ENCODE results near the gene NPAS2. TPM values are rescaled to one million over a fixed set of nuclear protein-coding genes. Genes with fewer than 3 reads are reported as not detected.

Gene NPAS2
- total RNA-seq, 4 donors from 2014 or later, result 14.1 to 45.8 (median 28.1) TPM

DNA sequence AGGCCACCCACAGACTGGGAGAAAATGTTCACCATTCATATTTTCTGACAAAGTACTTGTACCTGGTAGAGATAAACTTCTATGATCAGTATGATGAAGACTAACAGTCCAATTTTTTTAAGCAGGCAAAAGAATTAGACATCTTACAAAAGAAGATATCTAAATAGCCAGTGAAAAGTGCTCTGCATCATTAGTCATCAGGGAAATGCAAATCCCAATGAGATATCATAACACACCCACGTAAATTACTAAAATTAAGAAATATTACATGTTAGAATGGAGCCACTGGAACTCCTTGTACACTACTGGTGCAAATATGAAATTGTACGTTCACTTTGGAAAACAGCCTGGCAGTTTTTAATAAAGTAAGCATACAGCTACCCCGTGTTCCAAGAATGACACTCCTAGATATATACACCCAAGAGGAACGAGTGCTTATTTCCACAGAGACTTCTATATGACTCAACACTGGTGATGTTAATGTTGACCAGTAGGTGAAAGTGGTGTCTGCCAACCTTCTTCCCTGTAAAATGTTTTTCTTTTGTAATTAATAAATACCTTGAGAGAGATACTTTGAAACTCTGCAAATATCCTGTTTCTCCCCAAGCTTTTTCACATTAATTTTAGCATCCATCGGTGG is 80.3 kb downstream of the NPAS2 start:
- TF ChIP-seq EP300 (IDR thresholded peaks at IDR 0.05), result no peak
- no peak for TF ChIP-seq POLR2AphosphoS5 (IDR thresholded peaks at IDR 0.05)
- TF ChIP-seq CTCF (IDR thresholded peaks at IDR 0.05), result no peak
- TF ChIP-seq POLR2A (IDR thresholded peaks at IDR 0.05; ENCODE audit: low read depth), result no peak
- intact Hi-C loops (cut with DNase I), result no loop called here
- Histone ChIP-seq H3K4me1 (peaks cover 19 to 39% (median 25%) of the 10 kb centered on the region in 4 donors), H3K27ac (replicated peaks in 1 of 4) (no peak overlapping the region), H3K27me3 (no peaks in the 10 kb centered on the region), H3K9me3 (no peaks in the 10 kb centered on the region), H3K36me3 (peaks cover 0 to 6% (median under 1%) of the 10 kb centered on the region in 4 donors), H3K4me3 (no peak overlapping the region)
- 85% methylated on average over 5 of the region's 5 CpGs for WGBS
- no peak for DNase-seq (ENCODE audit: extremely low spot score)

DNA sequence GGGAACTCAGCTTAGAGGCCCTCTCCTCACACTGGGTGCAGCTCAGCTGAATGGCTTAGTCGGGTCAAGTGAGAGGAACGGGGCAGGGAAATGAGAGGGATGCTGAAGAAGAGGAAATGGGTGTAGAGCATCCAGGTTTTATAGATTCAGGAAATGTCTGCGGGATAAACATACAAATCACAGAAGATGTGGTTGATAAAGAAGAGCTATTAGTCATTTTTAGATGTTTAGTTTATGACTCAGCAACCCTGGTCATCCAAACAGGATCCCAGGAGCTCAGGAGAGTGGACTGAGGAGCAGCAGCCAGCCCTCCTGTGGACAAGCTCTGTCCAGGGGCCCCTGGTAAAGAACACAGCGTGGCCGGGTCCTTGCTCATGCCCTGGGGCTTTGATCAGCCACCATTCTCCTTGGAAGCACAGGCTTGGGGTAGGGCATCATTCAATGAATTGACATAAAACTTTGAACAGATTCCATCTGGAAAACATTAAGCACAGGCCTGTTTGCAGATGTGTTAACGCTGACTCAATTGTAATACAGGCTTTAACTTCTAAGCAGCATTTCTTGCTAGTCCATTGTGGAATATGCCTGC is 83.0 kb downstream of the NPAS2 start:
- H3K27ac ChIP-seq (replicated peaks in 1 of 4), result no peak overlapping the region
- H3K4me3 ChIP-seq, result no peak overlapping the region
- peaks cover 8 to 26% (median 12%) of the 10 kb centered on the region in 4 donors for H3K4me1 ChIP-seq
- intact Hi-C loops (cut with DNase I), result no loop called here
- 63% methylated on average over 6 of the region's 6 CpGs for WGBS
- no peaks in the 10 kb centered on the region for H3K9me3 ChIP-seq
- H3K27me3 ChIP-seq, result no peaks in the 10 kb centered on the region
- peaks cover 0 to 19% (median 3%) of the 10 kb centered on the region in 4 donors for H3K36me3 ChIP-seq
- TF ChIP-seq POLR2AphosphoS5 (IDR thresholded peaks at IDR 0.05), result no peak
- TF ChIP-seq EP300 (IDR thresholded peaks at IDR 0.05), result no peak
- TF ChIP-seq CTCF (IDR thresholded peaks at IDR 0.05), result no peak
- no peak for TF ChIP-seq POLR2A (IDR thresholded peaks at IDR 0.05; ENCODE audit: low read depth)
- no peak for DNase-seq (ENCODE audit: extremely low spot score)

- Histone ChIP-seq H3K9me3 (no peaks in the 10 kb centered on the region), H3K4me3 (no peak overlapping the region), H3K4me1 (peaks cover 8 to 26% (median 12%) of the 10 kb centered on the region in 4 donors), H3K27me3 (no peaks in the 10 kb centered on the region), H3K36me3 (peaks cover 0 to 19% (median 3%) of the 10 kb centered on the region in 4 donors), H3K27ac (replicated peaks in 1 of 4) (no peak overlapping the region)
- no peak for TF ChIP-seq POLR2AphosphoS5 (IDR thresholded peaks at IDR 0.05)
- intact Hi-C loops (cut with DNase I), result no loop called here
- DNase-seq (ENCODE audit: extremely low spot score), result no peak
- 88% methylated on average over 17 of the region's 17 CpGs for WGBS
Observed at GRCh38 chr2:100903534-100904258, 83.8 kb downstream of the NPAS2 start.

DNA sequence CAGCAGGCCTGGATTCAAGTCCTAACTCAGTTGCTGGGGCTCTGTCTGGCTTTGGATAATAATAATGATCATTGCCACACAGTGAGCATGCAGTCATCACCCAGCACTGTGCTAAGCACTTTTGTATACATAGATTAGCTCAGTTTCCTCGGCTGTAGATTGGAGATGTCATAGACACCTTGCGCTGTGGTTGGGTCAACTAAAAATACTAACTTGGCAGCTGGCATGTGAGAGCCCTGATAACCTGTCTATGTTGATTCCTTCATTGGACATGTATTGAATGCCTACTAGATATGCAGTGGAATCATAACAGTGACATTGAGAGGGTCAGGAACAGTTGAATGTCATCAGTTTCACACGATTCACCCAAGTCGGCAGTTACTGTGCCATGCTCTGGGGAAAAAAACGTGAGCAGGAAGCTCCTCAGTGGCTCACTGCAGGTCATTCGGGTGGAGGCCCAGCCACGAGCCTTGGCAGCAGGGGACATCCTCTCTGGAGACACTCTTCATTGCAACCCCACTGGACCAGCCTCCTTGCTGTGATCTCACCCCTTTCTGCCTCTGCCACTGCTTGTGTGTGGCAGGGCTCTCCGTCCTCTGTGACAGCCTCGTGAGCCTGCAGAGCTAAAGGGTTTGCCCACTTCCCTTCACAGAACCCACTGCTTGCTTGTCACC is 85.3 kb downstream of the NPAS2 start:
- intact Hi-C loops (cut with DNase I), result no loop called here
- no peak for TF ChIP-seq POLR2AphosphoS5 (IDR thresholded peaks at IDR 0.05)
- TF ChIP-seq EP300 (IDR thresholded peaks at IDR 0.05), result no peak
- TF ChIP-seq POLR2A (IDR thresholded peaks at IDR 0.05; ENCODE audit: low read depth), result no peak
- TF ChIP-seq CTCF (IDR thresholded peaks at IDR 0.05), result no peak
- Histone ChIP-seq H3K36me3 (peaks cover 0 to 19% (median 3%) of the 10 kb centered on the region in 4 donors), H3K4me1 (peaks cover 8 to 30% (median 12%) of the 10 kb centered on the region in 4 donors), H3K9me3 (no peaks in the 10 kb centered on the region), H3K27me3 (no peaks in the 10 kb centered on the region), H3K27ac (replicated peaks in 1 of 4) (no peak overlapping the region), H3K4me3 (no peak overlapping the region)
- 86% methylated on average over 6 of the region's 9 CpGs for WGBS
- DNase-seq (ENCODE audit: extremely low spot score), result no peak

DNA sequence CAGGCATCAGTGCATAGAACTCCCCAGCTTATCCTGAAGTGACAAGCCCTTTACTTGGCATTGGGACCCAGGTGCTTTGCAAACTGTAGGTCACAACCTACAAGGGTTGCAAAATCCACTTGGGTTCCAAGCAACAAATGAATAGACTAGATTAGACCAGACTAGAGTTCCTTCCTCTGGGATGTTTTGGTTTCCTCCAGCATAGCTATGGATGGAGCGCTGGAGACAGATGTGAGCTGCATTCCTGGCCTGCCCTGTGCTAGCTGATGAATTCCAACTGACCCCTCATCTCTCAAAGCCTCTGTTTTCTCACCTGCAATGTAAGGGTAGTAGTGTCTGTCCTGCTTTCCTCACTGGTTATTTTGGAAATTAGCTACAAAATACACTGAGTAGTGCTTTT is 86.2 kb downstream of the NPAS2 start:
- 84% methylated on average over 1 of the region's 1 CpG for WGBS
- Histone ChIP-seq H3K36me3 (peaks cover 0 to 19% (median 3%) of the 10 kb centered on the region in 4 donors), H3K4me3 (no peak overlapping the region), H3K27me3 (no peaks in the 10 kb centered on the region), H3K27ac (replicated peaks in 1 of 4) (no peak overlapping the region), H3K4me1 (peaks cover 8 to 30% (median 12%) of the 10 kb centered on the region in 4 donors), H3K9me3 (no peaks in the 10 kb centered on the region)
- intact Hi-C loops (cut with DNase I), result no loop called here
- DNase-seq (ENCODE audit: extremely low spot score), result no peak
- no peak for TF ChIP-seq POLR2AphosphoS5 (IDR thresholded peaks at IDR 0.05)
- no peak for TF ChIP-seq POLR2A (IDR thresholded peaks at IDR 0.05; ENCODE audit: low read depth)
- no peak for TF ChIP-seq EP300 (IDR thresholded peaks at IDR 0.05)
- TF ChIP-seq CTCF (IDR thresholded peaks at IDR 0.05), result no peak

Measured in esophagus muscularis mucosa (tissue), 4 donors.